HG03196 (cell line): ENCODE measurements around the gene P2RY13.

Source experiments
- ATAC-seq: cut with Tn5 transposase; IDR thresholded peaks from one replicate; pipeline ENCODE4 v1.9.1; 2021; ENCODE audit not compliant: unreplicated experiment

P2RY13 gene

GRCh38 chr3:151321526-151321925 lies 7.8 kb downstream of the P2RY13 start:
- ATAC-seq: no peak

GRCh38 chr3:151320131-151320530 lies 9.2 kb downstream of the P2RY13 start:
- no peak for ATAC-seq

- ATAC-seq: no peak
Measured at GRCh38 chr3:151319628-151320027, 9.7 kb downstream of the P2RY13 start.

- no peak for ATAC-seq
Measured at GRCh38 chr3:151318991-151319390, 10.4 kb downstream of the P2RY13 start.

- no peak for ATAC-seq
Measured at GRCh38 chr3:151318313-151318712, 11.0 kb downstream of the P2RY13 start.

GRCh38 chr3:151316267-151316991 lies 12.9 kb downstream of the P2RY13 start, which contains the start of gene GPR87:
Gene GPR87 (minus strand): TSS chr3:151316820. CDS start chr3:151300100, 16,720 bp downstream.
- ATAC-seq: no peak

- ATAC-seq: no peak
Measured at GRCh38 chr3:151315846-151316245, 13.5 kb downstream of the P2RY13 start.

GRCh38 chr3:151315136-151315535 lies 14.2 kb downstream of the P2RY13 start:
- no peak for ATAC-seq

- no peak for ATAC-seq
Measured at GRCh38 chr3:151314593-151314992, 14.8 kb downstream of the P2RY13 start.

GRCh38 chr3:151314137-151314536 lies 15.2 kb downstream of the P2RY13 start:
- no peak for ATAC-seq

GRCh38 chr3:151312972-151313371 lies 16.4 kb downstream of the P2RY13 start:
- ATAC-seq: no peak

- ATAC-seq: no peak
Measured at GRCh38 chr3:151309566-151309965, 19.8 kb downstream of the P2RY13 start.

- no peak for ATAC-seq
Measured at GRCh38 chr3:151307583-151308488, 21.5 kb downstream of the P2RY13 start.

- no peak for ATAC-seq
Measured at GRCh38 chr3:151307131-151307530, 22.2 kb downstream of the P2RY13 start.

- ATAC-seq: no peak
Measured at GRCh38 chr3:151306168-151306810, 23.1 kb downstream of the P2RY13 start.

GRCh38 chr3:151305775-151306151 lies 23.6 kb downstream of the P2RY13 start:
- ATAC-seq: no peak

- no peak for ATAC-seq
Measured at GRCh38 chr3:151305060-151305774, 24.1 kb downstream of the P2RY13 start.

GRCh38 chr3:151303751-151304150 lies 25.6 kb downstream of the P2RY13 start:
- ATAC-seq: no peak

GRCh38 chr3:151301787-151302186 lies 27.6 kb downstream of the P2RY13 start:
- no peak for ATAC-seq

- no peak for ATAC-seq
Measured at GRCh38 chr3:151300539-151300938, 28.8 kb downstream of the P2RY13 start.

GRCh38 chr3:151299006-151299405 lies 30.3 kb downstream of the P2RY13 start:
- no peak for ATAC-seq
